ENCODE results near the gene PIAS3.

PIAS3 gene

DNA sequence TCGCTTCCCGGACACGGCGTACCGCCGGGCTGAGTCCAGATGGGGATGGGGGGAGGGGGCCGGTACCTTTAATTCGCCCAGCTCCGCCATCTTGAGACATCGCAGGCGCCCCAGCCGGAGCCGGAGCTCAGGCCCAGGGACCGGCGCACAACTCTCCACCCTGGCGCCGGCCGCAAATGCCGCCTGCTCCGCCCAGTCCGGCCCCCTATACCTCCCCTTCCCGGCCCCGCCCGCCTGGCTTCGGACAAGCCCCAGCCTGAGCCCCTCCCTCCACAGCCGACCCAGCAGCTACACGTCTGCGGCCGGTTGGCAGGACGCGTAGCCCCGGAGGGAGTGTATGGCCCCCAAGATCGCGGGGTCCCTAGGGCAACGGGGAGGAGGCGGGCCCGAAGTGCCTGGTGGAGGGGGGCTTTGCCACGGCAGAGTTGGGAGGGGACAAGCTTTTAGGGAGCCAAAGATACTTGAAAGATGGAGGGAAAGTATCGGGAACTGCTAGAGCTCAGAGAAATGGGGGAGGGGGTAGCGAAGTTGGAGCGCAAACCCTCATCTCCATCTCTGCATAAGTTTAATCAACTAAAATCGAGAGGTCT is at the start of gene PIAS3:
Gene PIAS3, minus strand, starts transcription at position 181 of the 590 bp plus-strand sequence. Its CDS starts 91 bp downstream, at position 90.
- Histone ChIP-seq H3K9me3 (ENCODE audit: control insufficient read depth, insufficient read depth, low read length) (no peaks in the 10 kb centered on the region), H3K4me3 (ENCODE audit: low read depth, low read length) (peak within 1 kb of the TSS; percentile 99), H3K4me1 (ENCODE audit: control insufficient read depth, insufficient read depth, low read length) (peaks cover 3% of the 10 kb centered on the region), H3K36me3 (ENCODE audit: control insufficient read depth, insufficient read depth, low read length) (peaks cover 21% of the 10 kb centered on the region), H3K9ac (ENCODE audit: low read depth, low read length) (peak within 1 kb of the TSS; percentile 73), H3K27me3 (ENCODE audit: control insufficient read depth, insufficient read depth, low read length) (no peaks in the 10 kb centered on the region)

DNA sequence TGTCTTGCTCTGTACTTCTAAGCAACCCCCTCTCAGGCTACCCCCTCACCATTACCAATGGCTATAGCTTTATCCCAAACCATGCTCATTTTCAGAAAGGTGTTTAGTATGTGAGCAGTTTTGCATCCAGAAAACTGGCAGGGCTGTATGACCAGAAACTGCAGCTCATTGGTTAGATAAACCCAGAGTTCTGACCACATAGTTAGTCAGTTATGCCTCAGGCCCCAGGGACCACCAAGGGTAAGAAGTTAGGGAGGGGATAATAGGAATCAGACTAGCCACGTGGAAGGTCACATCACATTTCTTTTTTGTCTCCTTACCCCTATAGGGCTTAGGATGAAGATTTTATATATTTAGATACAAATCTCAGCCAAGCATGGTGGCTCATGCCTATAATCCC is 49.8 kb upstream of the PIAS3 start:
- Histone ChIP-seq H3K36me3 (ENCODE audit: control insufficient read depth, insufficient read depth, low read length) (no peaks in the 10 kb centered on the region), H3K9me3 (ENCODE audit: control insufficient read depth, insufficient read depth, low read length) (no peaks in the 10 kb centered on the region), H3K9ac (ENCODE audit: low read depth, low read length) (no peak overlapping the region), H3K4me1 (ENCODE audit: control insufficient read depth, insufficient read depth, low read length) (no peaks in the 10 kb centered on the region), H3K4me3 (ENCODE audit: low read depth, low read length) (no peak overlapping the region), H3K27me3 (ENCODE audit: control insufficient read depth, insufficient read depth, low read length) (peaks cover 12% of the 10 kb centered on the region)

DNA sequence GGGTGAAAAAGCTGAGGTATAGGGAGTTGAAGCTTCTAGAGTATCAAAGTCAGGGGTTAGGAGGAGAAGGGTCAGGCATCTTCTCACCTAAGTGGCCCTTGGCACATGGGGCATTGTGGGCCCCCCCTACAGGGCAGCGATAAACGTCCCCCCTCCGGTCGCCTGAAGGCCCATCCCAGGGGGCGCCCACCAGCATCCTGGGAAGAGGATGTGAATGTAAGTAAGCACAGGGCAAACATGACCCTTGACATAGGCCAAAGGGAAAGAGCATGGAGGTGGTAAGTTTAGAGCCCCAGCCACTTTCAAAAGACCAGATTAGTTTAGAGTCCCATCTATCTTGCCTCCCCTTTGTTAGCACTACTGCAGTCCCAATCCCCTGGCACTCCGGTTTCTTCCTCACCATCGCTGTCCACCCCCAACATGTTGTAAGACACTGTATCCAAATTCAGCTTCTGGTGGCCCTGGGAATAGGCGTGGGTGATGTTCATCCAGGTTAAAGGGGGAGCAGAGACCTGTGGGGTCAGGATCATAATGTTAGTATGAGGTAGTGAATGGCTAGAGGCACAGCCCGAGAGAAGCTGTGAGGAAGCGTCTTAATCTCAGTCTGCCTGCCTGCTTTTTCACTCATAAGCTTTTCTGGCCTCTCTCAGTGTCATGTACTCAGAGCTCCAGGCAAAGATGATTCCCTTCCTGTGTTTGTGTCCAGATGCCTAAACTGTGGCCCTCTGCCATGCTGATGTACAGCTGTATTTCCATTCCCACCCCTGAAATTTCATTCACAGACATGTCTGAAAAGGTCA is 48.3 kb upstream of the PIAS3 start:
- H3K27me3 ChIP-seq (ENCODE audit: control insufficient read depth, insufficient read depth, low read length), result peaks cover 14% of the 10 kb centered on the region
- H3K4me3 ChIP-seq (ENCODE audit: low read depth, low read length), result no peak overlapping the region
- no peaks in the 10 kb centered on the region for H3K4me1 ChIP-seq (ENCODE audit: control insufficient read depth, insufficient read depth, low read length)
- H3K36me3 ChIP-seq (ENCODE audit: control insufficient read depth, insufficient read depth, low read length), result no peaks in the 10 kb centered on the region
- H3K9me3 ChIP-seq (ENCODE audit: control insufficient read depth, insufficient read depth, low read length), result no peaks in the 10 kb centered on the region
- no peak overlapping the region for H3K9ac ChIP-seq (ENCODE audit: low read depth, low read length)

DNA sequence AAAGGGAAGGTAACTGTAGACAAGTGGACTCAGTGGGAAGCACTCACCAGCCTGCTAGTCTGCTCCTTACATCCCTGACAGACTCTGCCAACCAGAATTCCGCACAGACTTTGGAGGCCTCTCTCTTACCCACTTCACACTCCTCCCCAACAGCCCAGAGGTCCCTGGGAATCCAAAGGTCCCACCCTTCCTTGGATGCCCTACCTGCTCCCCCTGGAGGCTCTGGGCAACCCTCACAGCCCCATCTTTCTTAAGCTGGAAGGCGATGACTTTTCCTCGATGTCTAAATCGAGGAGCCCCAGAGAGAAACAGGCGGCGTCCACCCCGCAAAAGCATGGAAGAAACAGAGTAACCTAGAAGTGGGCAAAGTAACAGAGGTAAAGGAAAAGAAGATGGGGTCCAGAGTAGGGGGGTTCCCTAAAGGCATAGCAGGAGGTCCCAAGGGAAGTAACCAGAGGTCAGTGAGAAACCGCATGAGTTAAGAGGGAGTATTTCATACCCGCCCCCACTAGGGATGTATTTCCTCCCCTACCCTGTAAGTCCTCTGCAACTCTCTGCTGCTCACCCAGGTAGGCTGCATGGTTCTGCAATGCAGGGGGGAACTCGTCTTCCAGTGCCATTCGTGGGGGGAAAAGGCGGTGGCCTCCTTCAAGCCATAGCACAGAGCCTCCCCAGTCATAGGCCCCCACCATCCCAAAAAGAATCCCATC is 42.6 kb upstream of the PIAS3 start:
- Histone ChIP-seq H3K27me3 (ENCODE audit: control insufficient read depth, insufficient read depth, low read length) (peaks cover 7% of the 10 kb centered on the region), H3K4me3 (ENCODE audit: low read depth, low read length) (no peak overlapping the region), H3K9me3 (ENCODE audit: control insufficient read depth, insufficient read depth, low read length) (no peaks in the 10 kb centered on the region), H3K36me3 (ENCODE audit: control insufficient read depth, insufficient read depth, low read length) (no peaks in the 10 kb centered on the region), H3K4me1 (ENCODE audit: control insufficient read depth, insufficient read depth, low read length) (no peaks in the 10 kb centered on the region), H3K9ac (ENCODE audit: low read depth, low read length) (no peak overlapping the region)

DNA sequence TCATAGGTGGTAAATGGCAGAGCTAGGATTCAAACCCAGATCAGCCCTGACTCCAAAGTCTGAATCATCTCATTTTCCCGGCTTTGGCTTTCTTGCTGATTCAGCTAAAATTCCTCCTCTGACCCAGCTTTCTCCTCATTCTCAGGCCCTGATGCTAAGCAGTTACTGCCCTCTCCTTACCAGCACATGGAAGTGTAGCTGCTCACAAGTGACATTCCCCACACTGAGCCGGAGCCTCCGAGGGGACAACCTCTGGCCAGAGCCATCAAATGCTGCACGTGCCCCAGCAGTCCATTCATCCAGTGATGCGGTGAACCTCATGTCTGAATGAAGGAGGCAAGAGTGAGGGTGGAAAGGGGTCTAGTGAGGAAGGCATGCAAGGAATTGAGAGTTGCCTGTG is 39.9 kb upstream of the PIAS3 start:
- no peaks in the 10 kb centered on the region for H3K36me3 ChIP-seq (ENCODE audit: control insufficient read depth, insufficient read depth, low read length)
- no peak overlapping the region for H3K9ac ChIP-seq (ENCODE audit: low read depth, low read length)
- peaks cover 6% of the 10 kb centered on the region for H3K27me3 ChIP-seq (ENCODE audit: control insufficient read depth, insufficient read depth, low read length)
- H3K4me1 ChIP-seq (ENCODE audit: control insufficient read depth, insufficient read depth, low read length), result no peaks in the 10 kb centered on the region
- no peak overlapping the region for H3K4me3 ChIP-seq (ENCODE audit: low read depth, low read length)
- no peaks in the 10 kb centered on the region for H3K9me3 ChIP-seq (ENCODE audit: control insufficient read depth, insufficient read depth, low read length)

DNA sequence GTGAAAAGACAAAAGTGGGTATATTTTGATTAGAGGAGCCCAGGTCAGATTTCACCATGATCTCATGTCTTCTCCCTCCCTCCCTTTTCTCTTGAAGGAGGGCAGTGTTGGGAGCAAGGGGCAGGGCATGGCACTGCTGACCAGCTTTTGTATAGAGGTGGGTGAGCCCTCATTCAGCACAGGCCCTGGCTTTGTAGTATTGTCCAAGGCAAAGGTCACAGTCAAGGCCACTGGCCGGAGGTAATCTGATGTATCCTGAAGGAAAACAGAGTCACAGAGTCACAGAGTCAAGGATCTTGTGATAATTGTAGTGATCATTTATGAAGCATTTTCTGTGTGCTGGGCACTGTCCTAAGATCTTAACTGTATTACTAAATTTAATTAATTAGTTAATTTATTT is 39.1 kb upstream of the PIAS3 start:
- H3K4me1 ChIP-seq (ENCODE audit: control insufficient read depth, insufficient read depth, low read length), result no peaks in the 10 kb centered on the region
- no peaks in the 10 kb centered on the region for H3K9me3 ChIP-seq (ENCODE audit: control insufficient read depth, insufficient read depth, low read length)
- H3K27me3 ChIP-seq (ENCODE audit: control insufficient read depth, insufficient read depth, low read length), result peaks cover 6% of the 10 kb centered on the region
- no peaks in the 10 kb centered on the region for H3K36me3 ChIP-seq (ENCODE audit: control insufficient read depth, insufficient read depth, low read length)
- H3K4me3 ChIP-seq (ENCODE audit: low read depth, low read length), result no peak overlapping the region
- H3K9ac ChIP-seq (ENCODE audit: low read depth, low read length), result no peak overlapping the region

DNA sequence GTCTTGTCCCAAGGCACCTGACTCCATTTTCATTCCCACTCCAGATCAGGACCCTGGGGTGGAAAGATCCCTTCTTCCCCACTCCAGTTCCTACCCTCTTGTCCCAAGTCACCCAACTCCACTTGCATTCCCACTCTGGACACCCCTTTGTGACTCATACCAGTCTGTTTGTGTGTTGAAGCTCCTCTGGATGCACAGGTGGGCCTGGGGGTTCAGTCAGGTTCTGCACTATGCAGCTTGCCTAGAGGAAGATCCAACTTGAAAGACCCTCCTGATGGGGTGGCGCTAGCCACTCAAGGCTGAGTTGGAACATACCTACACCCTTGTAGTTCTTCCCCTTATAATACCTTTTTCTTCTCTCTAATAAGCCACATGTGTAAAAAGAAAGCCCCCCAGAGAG is 36.6 kb upstream of the PIAS3 start:
- peaks cover 5% of the 10 kb centered on the region for H3K4me1 ChIP-seq (ENCODE audit: control insufficient read depth, insufficient read depth, low read length)
- no peaks in the 10 kb centered on the region for H3K36me3 ChIP-seq (ENCODE audit: control insufficient read depth, insufficient read depth, low read length)
- H3K9ac ChIP-seq (ENCODE audit: low read depth, low read length), result no peak overlapping the region
- H3K27me3 ChIP-seq (ENCODE audit: control insufficient read depth, insufficient read depth, low read length), result peaks cover 2% of the 10 kb centered on the region
- H3K9me3 ChIP-seq (ENCODE audit: control insufficient read depth, insufficient read depth, low read length), result no peaks in the 10 kb centered on the region
- no peak overlapping the region for H3K4me3 ChIP-seq (ENCODE audit: low read depth, low read length)

DNA sequence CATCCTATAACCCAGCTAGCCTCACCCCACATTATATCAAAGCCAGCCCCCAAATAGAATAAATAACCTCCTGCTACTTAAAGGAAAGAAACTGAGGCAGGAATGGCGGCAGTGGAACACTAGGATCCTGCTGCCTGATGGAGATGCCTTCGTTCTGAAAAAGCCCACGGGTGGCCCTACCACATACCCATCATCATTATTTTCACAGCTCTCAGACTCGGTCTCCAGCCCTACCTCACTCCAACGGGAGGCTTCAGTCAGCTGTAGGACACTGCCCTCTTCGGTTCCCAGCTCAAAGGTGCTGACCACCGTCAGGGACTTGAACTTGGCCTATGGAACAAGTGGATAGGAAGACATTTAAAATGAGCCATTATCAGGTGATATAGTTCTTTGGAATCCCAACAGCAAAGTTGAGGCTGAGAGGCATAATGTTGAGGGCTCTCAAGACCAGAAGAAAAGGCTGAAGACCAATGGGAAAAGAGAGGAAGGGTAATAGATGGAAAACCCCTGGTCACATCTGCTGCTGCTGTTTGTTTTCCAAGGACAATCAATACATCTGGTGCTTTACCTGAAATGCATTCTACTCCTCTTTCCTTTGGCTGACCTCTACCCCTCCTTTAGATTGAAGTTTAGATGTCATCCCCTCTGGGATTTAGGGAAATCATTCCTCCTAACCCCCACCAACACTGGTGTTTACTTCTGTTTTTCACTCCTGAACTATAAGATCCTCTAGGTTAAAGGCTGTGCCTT is 34.6 kb upstream of the PIAS3 start:
- H3K36me3 ChIP-seq (ENCODE audit: control insufficient read depth, insufficient read depth, low read length), result no peaks in the 10 kb centered on the region
- H3K4me3 ChIP-seq (ENCODE audit: low read depth, low read length), result no peak overlapping the region
- peaks cover 5% of the 10 kb centered on the region for H3K4me1 ChIP-seq (ENCODE audit: control insufficient read depth, insufficient read depth, low read length)
- no peaks in the 10 kb centered on the region for H3K9me3 ChIP-seq (ENCODE audit: control insufficient read depth, insufficient read depth, low read length)
- H3K27me3 ChIP-seq (ENCODE audit: control insufficient read depth, insufficient read depth, low read length), result peaks cover 2% of the 10 kb centered on the region
- H3K9ac ChIP-seq (ENCODE audit: low read depth, low read length), result no peak overlapping the region

DNA sequence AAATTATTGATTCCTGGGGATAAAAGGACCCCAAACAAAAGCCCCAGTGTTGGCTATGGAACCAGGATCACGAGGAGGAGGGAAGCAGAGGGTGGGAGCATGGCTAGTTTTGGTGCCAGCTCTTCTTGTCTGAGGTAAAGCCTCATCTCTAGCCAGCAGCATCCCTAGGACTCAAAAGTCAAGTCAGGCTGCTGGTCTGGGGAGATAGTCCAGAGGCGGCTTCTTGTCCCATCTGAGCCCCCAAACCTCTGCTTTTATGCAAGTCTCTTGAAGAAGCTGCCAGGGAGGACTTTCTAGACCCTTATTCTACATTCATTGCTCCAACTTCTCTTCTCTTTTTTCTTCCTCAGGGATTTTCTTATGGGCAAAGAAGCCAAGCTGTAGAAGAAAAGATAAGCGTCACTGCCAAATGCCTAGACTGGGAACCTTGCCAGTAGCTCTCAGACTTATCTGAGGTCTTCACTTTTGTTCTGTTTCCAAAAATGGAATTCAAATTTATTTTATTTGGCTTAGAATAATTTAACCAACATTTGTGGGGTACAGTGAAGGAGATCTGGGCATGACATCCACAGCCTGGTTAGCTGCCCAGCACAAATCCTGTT is 33.7 kb upstream of the PIAS3 start:
- no peaks in the 10 kb centered on the region for H3K9me3 ChIP-seq (ENCODE audit: control insufficient read depth, insufficient read depth, low read length)
- H3K4me1 ChIP-seq (ENCODE audit: control insufficient read depth, insufficient read depth, low read length), result peaks cover 5% of the 10 kb centered on the region
- no peaks in the 10 kb centered on the region for H3K36me3 ChIP-seq (ENCODE audit: control insufficient read depth, insufficient read depth, low read length)
- no peak overlapping the region for H3K9ac ChIP-seq (ENCODE audit: low read depth, low read length)
- H3K4me3 ChIP-seq (ENCODE audit: low read depth, low read length), result peak overlapping the region; percentile 27
- H3K27me3 ChIP-seq (ENCODE audit: control insufficient read depth, insufficient read depth, low read length), result peaks cover 2% of the 10 kb centered on the region

DNA sequence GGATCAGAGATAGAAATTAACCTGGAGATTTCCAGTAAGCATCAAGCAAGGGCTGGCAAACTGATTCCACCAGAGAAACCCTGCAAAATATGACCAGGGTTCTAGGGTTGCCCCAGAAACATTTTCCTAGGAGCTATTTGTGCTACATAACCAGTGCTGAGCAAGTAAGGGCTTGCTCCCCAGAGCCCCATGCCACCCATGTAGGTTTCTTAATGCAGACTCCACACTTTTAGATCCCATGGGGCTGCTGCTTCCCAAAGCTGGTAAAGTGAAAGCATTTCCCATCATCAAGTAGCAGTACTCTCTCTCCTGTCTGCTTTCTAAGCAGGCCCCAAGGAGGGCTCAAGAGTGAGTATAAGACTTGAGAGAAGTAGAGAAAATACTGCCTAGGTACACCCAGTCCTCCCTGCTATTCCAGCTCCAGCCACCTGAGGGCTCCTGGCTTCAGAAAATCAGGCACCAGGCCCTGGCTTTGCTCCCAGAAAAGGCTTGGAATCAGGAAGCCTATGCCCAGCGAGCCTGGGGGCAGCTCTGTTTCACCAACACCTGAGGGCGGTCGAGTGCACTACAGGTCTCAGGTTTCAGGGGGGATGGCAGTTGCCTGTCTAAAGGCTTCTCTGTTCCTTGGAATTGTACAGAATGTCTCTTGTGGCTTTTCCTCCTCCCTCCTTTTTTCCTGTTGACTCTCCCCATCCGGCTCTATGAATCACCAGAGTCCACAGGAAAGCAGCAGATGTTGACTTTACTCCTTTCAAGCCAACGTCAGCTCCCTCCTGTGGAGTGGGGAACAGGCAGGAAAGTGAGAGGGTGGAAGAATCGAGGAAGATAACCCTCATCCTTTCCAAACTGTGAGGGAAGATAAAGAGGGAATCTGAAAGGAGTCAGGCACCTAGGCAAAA is 33.0 kb upstream of the PIAS3 start:
- H3K4me1 ChIP-seq (ENCODE audit: control insufficient read depth, insufficient read depth, low read length), result peaks cover 5% of the 10 kb centered on the region
- H3K36me3 ChIP-seq (ENCODE audit: control insufficient read depth, insufficient read depth, low read length), result no peaks in the 10 kb centered on the region
- H3K9me3 ChIP-seq (ENCODE audit: control insufficient read depth, insufficient read depth, low read length), result no peaks in the 10 kb centered on the region
- H3K27me3 ChIP-seq (ENCODE audit: control insufficient read depth, insufficient read depth, low read length), result peaks cover 2% of the 10 kb centered on the region
- peak overlapping the region; percentile 32 for H3K9ac ChIP-seq (ENCODE audit: low read depth, low read length)
- H3K4me3 ChIP-seq (ENCODE audit: low read depth, low read length), result peak overlapping the region; percentile 27
